Liver (tissue), 3 donors: ENCODE results near the gene CORO7.

Source experiments
- CTCF ChIP-seq: fragments of 150-350 bp; IDR thresholded peaks from 2 replicates; pipeline ENCODE4 v1.5.1; 2017; ENCODE audit warnings: improper control_type of control experiment, low read depth, low read length; ENCODE audit not compliant: missing input control
- EGR1 ChIP-seq, 2 donors: IDR thresholded peaks; 2 replicates each; pipeline ENCODE4 v1.6.1; 2016 to 2018; ENCODE audit warnings: antibody characterized with exemption in 2 of 2, low read depth in 2 of 2
- FOXA1 ChIP-seq: IDR thresholded peaks from 2 replicates; pipeline ENCODE4 v1.6.1; 2016; ENCODE audit warnings: antibody characterized with exemption
- GABPA ChIP-seq, 2 donors: IDR thresholded peaks in 1 of 2; conservative IDR thresholded peaks in 1 of 2; 2 replicates each; pipeline ENCODE4 v1.6.1; 2016; ENCODE audit warnings: antibody characterized with exemption in 2 of 2, mild to moderate bottlenecking in 1 of 2, moderate library complexity in 1 of 2
- YY1 ChIP-seq: IDR thresholded peaks from 2 replicates; pipeline ENCODE4 v1.6.1; 2016; ENCODE audit warnings: antibody characterized with exemption, mild to moderate bottlenecking
- ZBTB33 ChIP-seq: IDR thresholded peaks from 2 replicates; pipeline ENCODE4 v1.6.1; 2016; ENCODE audit warnings: antibody characterized with exemption
- TF ChIP-seq, protein P1 (sequence below): IDR thresholded peaks from 2 replicates; pipeline ENCODE4 v1.6.1; 2016; ENCODE audit warnings: antibody characterized with exemption, mild to moderate bottlenecking
- TF ChIP-seq, protein P2 (sequence below): IDR thresholded peaks from 2 replicates; pipeline ENCODE4 v1.6.1; 2016; ENCODE audit warnings: antibody characterized with exemption
- donor health status: healthy.
- donor health status: healthy.

DNA sequence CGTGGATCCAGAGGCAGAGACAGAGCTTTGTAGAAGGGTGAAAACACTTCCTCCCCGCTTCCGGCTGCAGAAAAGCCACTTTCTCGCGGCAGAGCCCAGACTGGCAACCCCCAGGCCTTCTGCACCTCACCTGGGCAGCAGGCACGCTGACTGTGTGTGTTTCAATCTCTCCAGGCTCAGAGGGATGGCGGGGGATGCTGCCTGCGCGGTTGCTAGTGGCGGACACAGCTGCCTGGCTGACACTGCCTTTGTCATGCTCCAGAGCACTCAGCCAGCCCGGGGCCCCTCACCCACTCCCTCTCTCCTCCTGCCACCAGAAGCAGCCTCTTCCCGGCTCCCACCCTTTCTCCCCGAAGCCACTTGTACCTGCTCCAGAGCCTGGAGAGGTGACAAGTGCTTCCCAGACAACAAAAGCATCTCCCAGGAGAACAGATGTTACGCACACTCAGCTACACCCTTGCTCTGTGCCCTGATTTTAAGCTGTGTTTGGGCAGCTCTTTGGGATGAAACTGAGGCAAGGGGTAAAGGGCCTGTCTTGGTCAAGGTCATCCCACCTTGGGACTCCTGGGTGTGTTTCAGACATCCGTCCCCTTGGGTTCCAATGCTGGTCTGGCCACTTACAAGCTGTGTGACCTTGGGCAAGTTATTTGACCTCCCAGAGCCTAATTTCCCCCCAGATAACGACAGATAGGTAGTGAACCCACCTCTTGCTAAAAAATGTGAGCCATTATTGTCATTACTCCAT lies 109.8 kb downstream of the CORO7 start:
- TF ChIP-seq CTCF (no peak), GABPA (IDR thresholded peaks at IDR 0.05 in 1 of 2, conservative IDR thresholded peaks at IDR 0.05 in 1 of 2) (no peak), EGR1 (IDR thresholded peaks at IDR 0.05; ENCODE audit: low read depth in 2 of 2) (no peak), ZBTB33 (no peak), YY1 (no peak), FOXA1 (no peak)
- TF ChIP-seq, protein P1, sequence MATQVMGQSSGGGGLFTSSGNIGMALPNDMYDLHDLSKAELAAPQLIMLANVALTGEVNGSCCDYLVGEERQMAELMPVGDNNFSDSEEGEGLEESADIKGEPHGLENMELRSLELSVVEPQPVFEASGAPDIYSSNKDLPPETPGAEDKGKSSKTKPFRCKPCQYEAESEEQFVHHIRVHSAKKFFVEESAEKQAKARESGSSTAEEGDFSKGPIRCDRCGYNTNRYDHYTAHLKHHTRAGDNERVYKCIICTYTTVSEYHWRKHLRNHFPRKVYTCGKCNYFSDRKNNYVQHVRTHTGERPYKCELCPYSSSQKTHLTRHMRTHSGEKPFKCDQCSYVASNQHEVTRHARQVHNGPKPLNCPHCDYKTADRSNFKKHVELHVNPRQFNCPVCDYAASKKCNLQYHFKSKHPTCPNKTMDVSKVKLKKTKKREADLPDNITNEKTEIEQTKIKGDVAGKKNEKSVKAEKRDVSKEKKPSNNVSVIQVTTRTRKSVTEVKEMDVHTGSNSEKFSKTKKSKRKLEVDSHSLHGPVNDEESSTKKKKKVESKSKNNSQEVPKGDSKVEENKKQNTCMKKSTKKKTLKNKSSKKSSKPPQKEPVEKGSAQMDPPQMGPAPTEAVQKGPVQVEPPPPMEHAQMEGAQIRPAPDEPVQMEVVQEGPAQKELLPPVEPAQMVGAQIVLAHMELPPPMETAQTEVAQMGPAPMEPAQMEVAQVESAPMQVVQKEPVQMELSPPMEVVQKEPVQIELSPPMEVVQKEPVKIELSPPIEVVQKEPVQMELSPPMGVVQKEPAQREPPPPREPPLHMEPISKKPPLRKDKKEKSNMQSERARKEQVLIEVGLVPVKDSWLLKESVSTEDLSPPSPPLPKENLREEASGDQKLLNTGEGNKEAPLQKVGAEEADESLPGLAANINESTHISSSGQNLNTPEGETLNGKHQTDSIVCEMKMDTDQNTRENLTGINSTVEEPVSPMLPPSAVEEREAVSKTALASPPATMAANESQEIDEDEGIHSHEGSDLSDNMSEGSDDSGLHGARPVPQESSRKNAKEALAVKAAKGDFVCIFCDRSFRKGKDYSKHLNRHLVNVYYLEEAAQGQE: no peak
- TF ChIP-seq, protein P2, sequence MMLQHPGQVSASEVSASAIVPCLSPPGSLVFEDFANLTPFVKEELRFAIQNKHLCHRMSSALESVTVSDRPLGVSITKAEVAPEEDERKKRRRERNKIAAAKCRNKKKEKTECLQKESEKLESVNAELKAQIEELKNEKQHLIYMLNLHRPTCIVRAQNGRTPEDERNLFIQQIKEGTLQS: no peak
